PC-3 (cell line): ENCODE measurements around the gene MAEA.

ENCODE experiments used
- EZH2 ChIP-seq: fragments of 300-600 bp; sonication (generic); IDR thresholded peaks from one replicate; pipeline ENCODE4 v1.6.1; 2017; ENCODE audit warnings: antibody characterized with exemption, mild to moderate bottlenecking, low read length; ENCODE audit not compliant: unreplicated experiment
- EZH2phosphoT487 ChIP-seq: fragments of 300-600 bp; sonication (generic); IDR thresholded peaks from 2 replicates; pipeline ENCODE4 v1.6.1; 2018; ENCODE audit warnings: mild to moderate bottlenecking, antibody characterized with exemption, low read length, borderline replicate concordance
- TF ChIP-seq, protein P1 (sequence below): fragments of 300-600 bp; sonication (generic); conservative IDR thresholded peaks from 2 replicates; pipeline ENCODE4 v1.5.1; 2017; ENCODE audit warnings: antibody characterized with exemption, low read depth, mild to moderate bottlenecking, low read length

DNA sequence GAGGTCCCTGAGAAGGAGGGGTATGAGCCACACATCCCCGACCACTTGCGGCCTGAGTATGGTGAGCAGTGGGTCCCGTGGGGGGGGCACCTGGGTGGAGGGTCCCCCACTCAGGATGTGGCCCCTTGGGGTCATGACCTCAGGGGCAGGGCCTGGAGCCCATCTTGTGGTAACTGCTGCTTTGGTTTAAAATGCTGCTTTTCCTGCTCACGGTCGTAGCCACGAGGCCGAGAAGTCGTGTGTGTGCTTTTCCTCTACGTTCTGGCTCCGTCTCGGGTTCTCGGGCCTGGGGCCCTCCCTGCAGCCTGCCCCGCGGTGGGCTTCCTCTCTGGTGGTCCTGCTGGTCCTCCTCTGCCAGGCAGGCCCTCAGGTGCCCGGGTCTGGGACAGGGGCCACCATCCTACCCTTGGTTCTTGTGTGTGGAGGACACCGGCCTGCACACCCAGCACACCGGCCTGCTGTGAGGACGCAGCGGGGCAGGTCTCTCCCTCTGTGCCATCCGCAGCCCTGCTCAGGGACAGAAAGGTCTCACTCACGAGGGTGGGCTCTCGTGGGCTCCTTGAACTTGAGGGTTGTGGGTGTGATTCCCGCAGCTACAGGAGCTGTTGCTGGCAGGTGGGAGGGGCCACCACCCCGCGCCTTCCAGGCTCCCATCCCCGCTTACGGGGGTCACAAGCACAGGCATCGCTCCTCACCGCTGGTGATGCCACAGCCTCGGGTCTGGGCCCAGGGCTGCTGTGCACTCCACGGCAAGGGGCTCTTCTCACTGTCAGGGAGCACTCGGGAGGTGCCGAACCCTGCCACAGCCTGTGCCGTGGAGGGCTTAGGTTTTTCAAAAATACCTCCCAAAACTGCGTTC is 76.9 kb downstream of the MAEA start:
- TF ChIP-seq, protein P1, sequence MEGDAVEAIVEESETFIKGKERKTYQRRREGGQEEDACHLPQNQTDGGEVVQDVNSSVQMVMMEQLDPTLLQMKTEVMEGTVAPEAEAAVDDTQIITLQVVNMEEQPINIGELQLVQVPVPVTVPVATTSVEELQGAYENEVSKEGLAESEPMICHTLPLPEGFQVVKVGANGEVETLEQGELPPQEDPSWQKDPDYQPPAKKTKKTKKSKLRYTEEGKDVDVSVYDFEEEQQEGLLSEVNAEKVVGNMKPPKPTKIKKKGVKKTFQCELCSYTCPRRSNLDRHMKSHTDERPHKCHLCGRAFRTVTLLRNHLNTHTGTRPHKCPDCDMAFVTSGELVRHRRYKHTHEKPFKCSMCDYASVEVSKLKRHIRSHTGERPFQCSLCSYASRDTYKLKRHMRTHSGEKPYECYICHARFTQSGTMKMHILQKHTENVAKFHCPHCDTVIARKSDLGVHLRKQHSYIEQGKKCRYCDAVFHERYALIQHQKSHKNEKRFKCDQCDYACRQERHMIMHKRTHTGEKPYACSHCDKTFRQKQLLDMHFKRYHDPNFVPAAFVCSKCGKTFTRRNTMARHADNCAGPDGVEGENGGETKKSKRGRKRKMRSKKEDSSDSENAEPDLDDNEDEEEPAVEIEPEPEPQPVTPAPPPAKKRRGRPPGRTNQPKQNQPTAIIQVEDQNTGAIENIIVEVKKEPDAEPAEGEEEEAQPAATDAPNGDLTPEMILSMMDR = no peak
- TF ChIP-seq EZH2phosphoT487 (no peak), EZH2 (no peak)
